Erythroblast (primary cell): ENCODE data around the gene C16orf74.

Experiments
- GATA1 ChIP-seq: IDR thresholded peaks from 2 replicates; pipeline ENCODE4 v1.6.1; 2011; ENCODE audit warnings: low read depth, mild to moderate bottlenecking, control low read depth, low read length, moderate library complexity
- POLR2A ChIP-seq: IDR thresholded peaks from 2 replicates; pipeline ENCODE4 v1.6.1; 2011; ENCODE audit warnings: mild to moderate bottlenecking, low read length

DNA sequence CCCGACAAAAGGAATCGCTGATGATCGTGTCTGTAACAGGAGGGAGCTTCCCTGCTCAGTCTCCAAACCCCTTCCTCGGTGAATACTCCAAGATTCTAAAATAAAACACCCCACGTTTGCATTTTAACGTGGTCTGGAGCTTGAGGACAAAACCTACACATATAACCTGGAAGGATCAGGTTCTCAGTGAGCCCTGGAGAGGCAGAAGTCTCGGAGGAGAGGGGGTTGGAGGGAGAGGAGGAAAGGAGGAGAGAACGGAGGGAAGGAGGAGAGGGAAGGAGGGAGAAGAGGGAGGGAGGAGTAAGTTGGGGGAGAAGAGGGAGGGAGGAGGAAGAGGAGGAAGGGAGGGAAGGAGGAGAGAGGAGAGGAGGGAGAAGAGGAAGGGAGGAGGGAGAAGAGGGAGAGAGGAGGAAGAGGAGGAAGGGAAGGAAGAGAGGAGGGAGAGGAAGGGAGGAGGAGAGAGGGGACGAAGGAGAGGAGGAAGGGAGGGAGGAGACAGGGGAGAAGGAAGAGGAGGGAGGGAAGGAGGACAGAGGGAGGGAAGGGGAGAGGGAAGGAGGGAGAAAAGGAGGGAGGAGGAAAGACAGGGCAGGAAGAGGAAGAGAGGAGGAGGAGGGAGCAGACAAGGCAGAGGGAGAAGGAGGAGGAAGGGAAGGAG, 34.7 kb downstream of the C16orf74 start:
- TF ChIP-seq POLR2A (no peak), GATA1 (no peak)
